ENCODE data around the gene SPDYE4.
"Not testable (repeated sequence)": the region's sequence is repeated elsewhere in the genome, so short reads cannot be mapped to it uniquely, and the experiment has no call there.

Gene SPDYE4

GRCh38 chr17:8758137-8758596 lies at the start of gene SPDYE4:
TSS of gene SPDYE4 (minus strand) at chr17:8758546. CDS start at chr17:8758382, 164 bp downstream.
- no peaks in the 10 kb centered on the region for H3K27me3 ChIP-seq (ENCODE audit: insufficient read depth, low read length, poor library complexity, severe bottlenecking)
- H3K4me2 ChIP-seq (ENCODE audit: low read depth, low read length, poor library complexity, severe bottlenecking), result no peak within 1 kb of the TSS
- no peaks in the 10 kb centered on the region for H3K36me3 ChIP-seq (ENCODE audit: insufficient read depth, low read length)
- no peak within 1 kb of the TSS for H3K9ac ChIP-seq (ENCODE audit: low read depth, low read length, poor library complexity, severe bottlenecking)
- H2AFZ ChIP-seq (ENCODE audit: low read length), result no peak within 1 kb of the TSS
- H3K9me3 ChIP-seq (ENCODE audit: insufficient read depth, low read depth, low read length), result no peaks in the 10 kb centered on the region
- H3K4me1 ChIP-seq (ENCODE audit: insufficient read depth, low read length, poor library complexity, severe bottlenecking), result no peaks in the 10 kb centered on the region
- H4K20me1 ChIP-seq (ENCODE audit: insufficient read depth, low read length, poor library complexity, severe bottlenecking), result no peaks in the 10 kb centered on the region
- H3K79me2 ChIP-seq (ENCODE audit: insufficient read depth, low read length), result no peaks in the 10 kb centered on the region
- no peak for TF ChIP-seq EZH2phosphoT487 (IDR thresholded peaks at IDR 0.05; ENCODE audit: borderline replicate concordance)
- no peak for TF ChIP-seq CTCF (conservative IDR thresholded peaks at IDR 0.05; ENCODE audit: low read length)
- H3F3A ChIP-seq (ENCODE audit: low read depth), result no peaks in the 10 kb centered on the region
- no peaks in the 10 kb centered on the region for H3K9me2 ChIP-seq (replicated peaks; ENCODE audit: low read depth, low read length)
- no peak within 1 kb of the TSS for H3K4me3 ChIP-seq (ENCODE audit: low read length, poor library complexity, severe bottlenecking)

- Histone ChIP-seq H3K27me3 (ENCODE audit: insufficient read depth, low read length, poor library complexity, severe bottlenecking) (no peaks in the 10 kb centered on the region), H3K79me2 (ENCODE audit: insufficient read depth, low read length) (no peaks in the 10 kb centered on the region), H3K9me2 (replicated peaks; ENCODE audit: low read depth, low read length) (no peaks in the 10 kb centered on the region), H3K36me3 (ENCODE audit: insufficient read depth, low read length) (peaks cover 51% of the 10 kb centered on the region; the same call in 1 of the 2 replicates), H3K9me3 (ENCODE audit: insufficient read depth, low read depth, low read length) (no peaks in the 10 kb centered on the region), H3K9ac (ENCODE audit: low read depth, low read length, poor library complexity, severe bottlenecking) (no peak overlapping the region), H2AFZ (ENCODE audit: low read length) (no peak overlapping the region), H3F3A (ENCODE audit: low read depth) (no peaks in the 10 kb centered on the region), H4K20me1 (ENCODE audit: insufficient read depth, low read length, poor library complexity, severe bottlenecking) (no peaks in the 10 kb centered on the region), H3K4me3 (ENCODE audit: low read length, poor library complexity, severe bottlenecking) (no peak overlapping the region), H3K4me2 (ENCODE audit: low read depth, low read length, poor library complexity, severe bottlenecking) (no peak overlapping the region), H3K4me1 (ENCODE audit: insufficient read depth, low read length, poor library complexity, severe bottlenecking) (no peaks in the 10 kb centered on the region)
- TF ChIP-seq CTCF (conservative IDR thresholded peaks at IDR 0.05; ENCODE audit: low read length), result no peak
- TF ChIP-seq EZH2phosphoT487 (IDR thresholded peaks at IDR 0.05; ENCODE audit: borderline replicate concordance), result no peak
These were observed 48.7 kb upstream of the SPDYE4 start for GRCh38 chr17:8806926-8807550.

GRCh38 chr17:8806253-8806925 lies 48.0 kb upstream of the SPDYE4 start:
- Histone ChIP-seq H3K27me3 (ENCODE audit: insufficient read depth, low read length, poor library complexity, severe bottlenecking) (no peaks in the 10 kb centered on the region), H3K4me2 (ENCODE audit: low read depth, low read length, poor library complexity, severe bottlenecking) (no peak overlapping the region)

GRCh38 chr17:8805396-8805795 lies 47.0 kb upstream of the SPDYE4 start:
- H3K9ac ChIP-seq (ENCODE audit: low read depth, low read length, poor library complexity, severe bottlenecking); H3K4me2 ChIP-seq (ENCODE audit: low read depth, low read length, poor library complexity, severe bottlenecking): not testable (repeated sequence)
- peaks cover 52% of the 10 kb centered on the region; the same call in 1 of the 2 replicates for H3K36me3 ChIP-seq (ENCODE audit: insufficient read depth, low read length)

More at GRCh38 chr17:8806253-8806925, 48.0 kb upstream of the SPDYE4 start:
- H3K79me2 ChIP-seq (ENCODE audit: insufficient read depth, low read length), result no peaks in the 10 kb centered on the region
- peaks cover 55% of the 10 kb centered on the region; the same call in 1 of the 2 replicates for H3K36me3 ChIP-seq (ENCODE audit: insufficient read depth, low read length)
- TF ChIP-seq CTCF (conservative IDR thresholded peaks at IDR 0.05; ENCODE audit: low read length) (no peak), EZH2phosphoT487 (IDR thresholded peaks at IDR 0.05; ENCODE audit: borderline replicate concordance) (no peak)
- no peak overlapping the region for H3K4me3 ChIP-seq (ENCODE audit: low read length, poor library complexity, severe bottlenecking)
- H3K9ac ChIP-seq (ENCODE audit: low read depth, low read length, poor library complexity, severe bottlenecking), result no peak overlapping the region
- no peaks in the 10 kb centered on the region for H4K20me1 ChIP-seq (ENCODE audit: insufficient read depth, low read length, poor library complexity, severe bottlenecking)
- no peaks in the 10 kb centered on the region for H3K4me1 ChIP-seq (ENCODE audit: insufficient read depth, low read length, poor library complexity, severe bottlenecking)
- H2AFZ ChIP-seq (ENCODE audit: low read length), result no peak overlapping the region
- H3K9me3 ChIP-seq (ENCODE audit: insufficient read depth, low read depth, low read length), result no peaks in the 10 kb centered on the region
- no peaks in the 10 kb centered on the region for H3F3A ChIP-seq (ENCODE audit: low read depth)
- no peaks in the 10 kb centered on the region for H3K9me2 ChIP-seq (replicated peaks; ENCODE audit: low read depth, low read length)

More at GRCh38 chr17:8805396-8805795, 47.0 kb upstream of the SPDYE4 start:
- H3K79me2 ChIP-seq (ENCODE audit: insufficient read depth, low read length); H3K4me1 ChIP-seq (ENCODE audit: insufficient read depth, low read length, poor library complexity, severe bottlenecking); H3K9me2 ChIP-seq (replicated peaks; ENCODE audit: low read depth, low read length); H3F3A ChIP-seq (ENCODE audit: low read depth); H3K4me3 ChIP-seq (ENCODE audit: low read length, poor library complexity, severe bottlenecking); H4K20me1 ChIP-seq (ENCODE audit: insufficient read depth, low read length, poor library complexity, severe bottlenecking); H2AFZ ChIP-seq (ENCODE audit: low read length); H3K27me3 ChIP-seq (ENCODE audit: insufficient read depth, low read length, poor library complexity, severe bottlenecking); H3K9me3 ChIP-seq (ENCODE audit: insufficient read depth, low read depth, low read length): not testable (repeated sequence)
